HG03175 (cell line): Measurements from ENCODE around the gene KIRREL3.
"Not testable (repeated sequence)": the region's sequence is repeated elsewhere in the genome, so short reads cannot be mapped to it uniquely, and the experiment has no call there.

ENCODE experiments used
- ATAC-seq: cut with Tn5 transposase; IDR thresholded peaks from one replicate; pipeline ENCODE4 v1.9.1; 2021; ENCODE audit warnings: mild to moderate bottlenecking, moderate library complexity; ENCODE audit not compliant: unreplicated experiment

The KIRREL3 gene

DNA sequence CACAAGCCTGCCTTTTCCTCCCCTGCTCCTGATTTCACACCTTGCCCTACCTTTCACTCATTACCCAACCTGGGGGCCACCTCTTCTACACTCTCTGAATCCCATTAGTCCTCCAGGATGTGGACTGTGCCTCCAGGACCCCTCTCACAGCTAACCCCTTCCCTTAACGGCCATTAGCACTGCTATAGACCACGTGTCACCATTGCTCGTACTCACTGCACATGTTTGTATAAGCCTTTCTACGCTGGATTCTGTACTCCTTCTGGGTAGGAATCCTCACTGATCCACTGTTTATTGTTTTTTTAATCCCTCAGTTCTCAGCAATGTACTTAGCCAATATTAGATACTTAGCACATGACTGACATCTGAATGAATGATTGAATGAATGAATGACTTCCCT lies 40.9 kb downstream of the KIRREL3 start:
- no peak for ATAC-seq

DNA sequence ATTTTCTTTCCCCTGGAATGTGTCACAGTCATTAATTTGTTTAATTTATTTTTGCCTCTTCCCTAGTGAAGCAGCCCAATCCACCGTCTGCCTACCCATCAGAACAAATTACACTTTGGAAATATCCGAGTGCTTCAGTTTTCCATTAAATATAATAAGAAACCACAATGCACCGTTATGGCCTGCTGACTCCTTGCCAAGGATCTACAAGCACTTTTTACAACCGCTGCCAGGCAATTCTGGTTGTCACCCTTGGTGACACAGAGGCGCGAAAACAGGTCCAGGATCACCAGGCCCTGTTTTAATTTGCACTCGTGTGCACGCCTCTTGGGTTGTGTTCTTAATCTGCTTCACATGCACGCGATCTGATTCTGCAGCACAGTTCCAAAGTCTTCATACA lies 43.9 kb downstream of the KIRREL3 start:
- no peak for ATAC-seq

DNA sequence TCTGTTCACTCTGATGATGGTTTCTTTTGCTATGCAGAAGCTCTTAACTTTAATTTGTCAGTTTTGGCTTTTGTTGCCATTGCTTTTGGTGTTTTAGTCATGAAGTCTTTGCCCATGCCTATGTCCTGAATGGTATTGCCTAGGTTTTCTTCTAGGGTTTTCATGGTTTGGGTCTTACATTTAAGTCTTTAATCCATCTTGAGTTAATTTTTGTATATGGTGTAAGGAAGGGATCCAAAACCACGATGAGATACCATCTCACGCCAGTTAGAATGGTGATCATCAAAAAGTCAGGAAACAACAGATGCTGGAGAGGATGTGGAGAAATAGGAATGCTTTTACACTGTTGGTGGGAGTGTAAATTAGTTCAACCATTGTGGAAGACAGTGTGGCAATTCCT lies 48.0 kb downstream of the KIRREL3 start:
- ATAC-seq, result not testable (repeated sequence)

DNA sequence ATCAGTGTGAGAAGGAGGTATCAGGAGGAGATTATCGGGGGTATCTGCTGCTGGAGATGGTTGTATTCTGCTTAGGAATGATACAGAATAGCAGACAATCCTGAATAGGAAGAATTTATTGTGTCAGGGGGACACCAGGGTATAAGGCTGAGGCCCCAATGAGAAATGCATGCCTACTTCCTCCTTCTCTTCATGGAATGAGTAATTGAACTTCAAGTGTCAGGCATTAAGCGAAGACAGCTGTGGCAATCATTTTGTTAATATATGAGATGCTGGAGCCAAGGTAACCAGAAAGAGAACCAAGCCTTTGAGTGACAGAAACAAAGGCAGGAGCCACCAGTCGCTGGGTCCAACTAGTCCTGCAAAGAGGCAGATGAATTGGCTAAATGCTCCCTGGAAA lies 49.1 kb downstream of the KIRREL3 start:
- ATAC-seq, result no peak

DNA sequence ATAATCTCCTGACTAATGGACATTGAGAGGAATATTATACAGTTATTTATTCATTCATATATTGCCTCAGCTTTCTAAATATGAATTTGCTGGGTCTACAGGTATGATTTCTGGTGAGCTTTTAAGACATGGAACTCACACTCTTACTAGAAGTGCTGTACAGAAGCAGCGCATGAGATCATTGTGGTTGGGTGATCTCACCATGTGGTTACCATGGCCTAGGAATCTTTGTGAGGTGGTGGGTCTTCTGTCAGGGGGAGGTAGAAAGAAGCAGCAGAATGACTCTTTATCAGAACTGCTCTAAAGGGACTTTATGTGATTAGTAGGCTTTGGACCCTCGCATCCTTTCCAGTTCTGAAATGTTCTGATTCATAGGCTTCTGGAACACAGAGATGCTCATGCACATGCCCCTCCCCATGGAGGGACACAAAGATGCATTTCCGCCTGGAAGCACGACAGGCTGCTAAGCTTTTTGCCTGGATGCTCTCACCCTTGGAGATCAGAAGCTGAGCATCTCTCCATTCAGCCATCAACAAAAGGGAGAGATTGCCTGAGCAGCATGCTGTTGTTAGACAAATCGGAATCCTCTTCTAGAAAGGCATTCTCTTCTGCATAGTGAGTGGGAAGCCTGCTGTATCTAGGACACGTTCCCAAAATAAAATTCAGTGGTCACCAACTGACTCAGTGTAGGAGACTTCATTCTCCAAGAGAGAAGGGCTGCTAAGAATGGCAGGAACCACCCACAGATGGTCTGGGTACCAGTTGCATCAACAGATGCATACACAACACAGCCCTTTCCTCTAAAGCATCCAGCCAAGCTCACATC lies 51.3 kb downstream of the KIRREL3 start:
- no peak for ATAC-seq

DNA sequence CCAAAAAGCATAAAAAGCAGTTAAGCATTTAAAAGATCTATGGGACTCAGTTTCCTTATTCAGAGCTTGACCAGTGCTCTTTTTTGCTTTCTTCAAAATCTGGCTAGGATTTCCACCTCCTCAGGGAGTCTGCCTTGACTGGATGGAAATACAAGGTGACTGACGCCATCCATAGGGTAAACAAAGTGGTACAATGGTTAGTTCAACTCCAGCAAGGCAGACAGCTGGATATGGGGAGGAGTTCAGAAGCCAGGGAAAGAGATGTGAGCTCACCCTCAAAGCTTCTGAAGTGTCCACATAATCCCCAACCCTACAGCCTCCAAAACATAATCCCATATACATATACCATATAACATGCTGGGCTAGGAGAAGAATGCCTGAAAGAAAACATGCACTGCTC lies 52.0 kb downstream of the KIRREL3 start:
- no peak for ATAC-seq

DNA sequence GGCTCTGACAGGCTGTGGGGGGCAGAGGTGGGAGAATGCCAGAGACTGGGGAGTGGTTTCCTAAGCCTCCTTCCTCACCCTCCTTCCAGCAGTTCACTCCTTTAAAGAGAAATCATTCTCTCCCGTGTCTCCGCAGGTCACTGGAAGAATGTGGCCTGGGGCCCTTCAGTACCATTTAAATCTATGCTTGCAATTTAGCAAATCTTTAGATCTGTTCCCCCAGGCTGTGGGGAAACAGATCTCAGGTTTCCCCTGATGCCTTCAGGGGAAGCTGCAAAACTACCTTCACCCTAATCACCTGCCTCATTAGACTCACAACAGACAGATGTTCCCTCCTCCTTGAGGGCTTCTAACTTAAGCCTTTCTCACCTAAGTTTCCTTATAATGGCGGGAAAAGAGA lies 55.3 kb downstream of the KIRREL3 start:
- no peak for ATAC-seq

DNA sequence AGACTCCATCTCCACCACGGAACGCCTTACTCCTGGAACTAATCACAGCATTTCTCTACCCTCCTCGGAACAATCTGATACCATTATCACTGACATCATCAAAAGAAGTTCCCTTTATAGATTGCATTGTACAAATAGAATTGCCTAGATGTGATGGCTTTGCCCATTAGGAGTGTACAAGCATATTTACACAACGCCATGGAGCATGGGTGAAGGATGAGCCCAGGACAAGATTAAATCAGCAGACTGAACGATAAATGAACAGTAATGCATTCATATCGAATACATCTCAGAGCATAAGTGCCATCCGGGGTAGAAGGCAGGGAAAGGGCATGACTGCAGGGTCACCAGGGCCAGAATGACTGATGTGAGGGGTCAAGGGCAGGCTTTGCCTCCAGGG lies 57.3 kb downstream of the KIRREL3 start:
- ATAC-seq, result no peak

DNA sequence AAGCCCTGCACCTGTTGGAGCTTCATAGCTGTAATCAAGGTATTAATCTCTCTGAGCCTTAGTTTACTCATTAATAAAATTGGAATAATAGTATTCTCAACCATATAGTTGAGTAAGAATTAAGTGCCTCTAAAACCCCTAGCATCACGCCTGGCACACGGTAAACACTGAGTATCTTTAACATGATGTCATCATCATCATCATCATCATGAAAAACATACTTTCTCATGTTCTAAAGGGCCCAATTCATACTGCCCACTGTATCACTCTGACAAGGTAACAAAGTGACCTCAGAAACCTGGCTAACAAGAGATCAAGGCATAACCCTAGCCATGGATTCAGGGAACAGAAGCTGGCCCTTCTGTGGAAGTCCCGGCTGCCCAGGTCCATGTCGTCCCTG lies 58.4 kb downstream of the KIRREL3 start:
- ATAC-seq, result no peak

DNA sequence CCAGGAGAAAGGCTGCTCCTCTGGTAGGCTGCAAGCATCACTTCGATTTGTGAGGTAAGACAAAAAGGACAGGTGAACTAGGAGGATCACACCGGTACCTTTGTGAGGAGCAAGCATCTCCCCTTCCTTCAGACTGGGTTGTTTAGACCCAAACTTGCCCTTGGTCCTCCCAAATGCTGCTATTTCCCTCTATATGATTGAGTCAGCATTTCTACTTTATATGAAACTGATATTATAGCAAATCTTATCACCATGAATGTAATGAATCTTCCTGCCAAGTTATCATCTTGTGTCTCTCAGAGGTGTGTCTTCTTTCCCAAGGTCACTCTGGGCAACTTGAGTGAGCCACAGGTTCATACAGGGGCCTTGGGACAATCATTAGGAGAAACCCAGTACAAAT lies 61.0 kb downstream of the KIRREL3 start:
- ATAC-seq, result no peak

DNA sequence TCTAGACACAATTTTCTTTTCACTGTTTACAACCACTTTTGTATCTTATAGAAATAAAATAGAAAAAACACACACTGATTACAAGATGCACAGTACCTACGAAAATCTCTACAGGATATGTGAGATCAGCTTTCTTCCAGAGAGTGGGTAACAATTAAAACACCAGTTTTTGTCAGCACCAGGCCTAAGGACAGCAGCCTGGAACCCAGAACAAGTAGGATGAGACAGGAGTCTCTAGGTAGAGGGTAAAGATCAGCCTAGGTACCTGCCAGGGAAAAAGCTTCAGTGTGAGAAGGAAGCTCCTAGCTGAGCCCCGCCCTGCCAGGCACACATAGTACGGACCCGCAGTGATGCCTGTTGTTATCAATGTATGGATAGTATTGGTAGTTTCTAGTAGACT lies 61.9 kb downstream of the KIRREL3 start:
- no peak for ATAC-seq

DNA sequence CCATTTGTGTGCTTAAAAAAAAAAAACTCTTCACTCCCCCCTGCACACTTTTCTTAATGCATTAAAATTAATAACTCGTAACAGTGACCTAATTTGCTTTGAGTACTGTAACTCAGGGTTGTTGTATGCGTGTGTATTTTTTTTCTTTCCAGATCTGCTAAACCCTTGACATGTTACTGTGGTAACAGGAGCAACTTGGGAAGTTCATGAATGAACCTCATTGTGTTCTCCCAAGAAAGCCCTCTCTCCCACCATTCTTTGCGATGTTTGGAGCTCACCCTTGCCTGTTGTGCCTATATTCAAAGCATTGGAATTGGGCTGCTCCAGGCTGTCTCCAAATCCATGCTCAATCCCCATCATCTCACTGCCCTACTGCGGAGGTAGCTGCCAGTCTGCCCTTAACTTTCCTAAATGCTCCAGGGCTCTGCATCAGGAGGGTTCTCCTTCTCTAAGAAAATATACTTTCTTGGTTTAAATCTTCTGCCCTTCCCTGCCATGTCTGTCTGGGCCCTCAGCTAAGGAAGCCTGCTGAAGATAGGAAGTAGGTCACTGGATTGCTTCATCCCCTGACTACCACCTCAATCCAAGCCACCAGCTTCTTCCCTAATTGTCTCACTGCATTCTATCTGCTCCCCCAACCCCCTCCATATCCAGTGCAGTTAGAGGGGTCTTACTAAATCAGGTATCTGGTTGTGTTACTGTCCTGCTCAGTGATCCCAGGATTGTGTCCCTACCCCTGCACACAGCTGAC lies 70.3 kb downstream of the KIRREL3 start:
- ATAC-seq, result no peak

DNA sequence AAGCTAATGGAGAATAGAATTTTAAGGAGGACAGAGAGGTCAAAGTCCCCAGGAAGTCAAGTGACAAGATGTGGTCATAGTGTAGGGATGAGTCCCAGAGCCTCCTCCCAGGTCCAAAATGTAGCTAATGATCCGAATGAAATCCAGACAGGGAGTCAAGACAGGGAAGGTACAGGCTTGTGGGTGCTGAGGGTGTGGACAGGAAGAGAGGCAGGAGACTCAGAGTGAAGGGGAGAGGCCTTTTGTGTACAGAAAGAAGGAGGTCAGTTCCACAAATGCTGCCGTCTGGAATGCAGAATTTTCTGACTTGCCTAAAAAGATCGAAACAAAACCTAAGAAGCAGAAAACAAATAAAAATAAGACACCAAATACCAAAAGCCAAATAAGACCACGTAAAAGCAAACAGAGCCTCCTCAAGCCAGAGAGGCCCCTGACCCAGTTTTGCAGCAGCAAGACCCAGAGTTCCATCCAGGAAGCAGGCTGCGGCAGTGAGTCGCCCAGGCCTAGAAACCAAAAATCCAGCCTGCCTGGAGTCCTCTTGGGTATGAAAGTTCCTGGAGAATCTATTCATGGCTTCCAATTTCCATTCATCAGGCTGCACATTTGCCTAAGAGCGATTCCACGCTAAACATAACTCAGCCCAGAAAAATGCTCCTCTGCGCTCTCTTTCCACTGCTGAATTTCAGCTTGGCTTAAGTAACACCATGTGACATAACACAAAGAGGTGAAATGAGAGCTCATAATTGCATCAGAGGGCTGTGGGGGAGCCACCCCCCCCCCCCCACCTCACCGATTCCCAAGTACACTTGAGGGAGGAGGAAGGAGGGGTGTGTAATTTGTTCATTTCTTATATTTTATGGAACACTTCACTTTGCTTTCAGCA lies 71.2 kb downstream of the KIRREL3 start:
- no peak for ATAC-seq

DNA sequence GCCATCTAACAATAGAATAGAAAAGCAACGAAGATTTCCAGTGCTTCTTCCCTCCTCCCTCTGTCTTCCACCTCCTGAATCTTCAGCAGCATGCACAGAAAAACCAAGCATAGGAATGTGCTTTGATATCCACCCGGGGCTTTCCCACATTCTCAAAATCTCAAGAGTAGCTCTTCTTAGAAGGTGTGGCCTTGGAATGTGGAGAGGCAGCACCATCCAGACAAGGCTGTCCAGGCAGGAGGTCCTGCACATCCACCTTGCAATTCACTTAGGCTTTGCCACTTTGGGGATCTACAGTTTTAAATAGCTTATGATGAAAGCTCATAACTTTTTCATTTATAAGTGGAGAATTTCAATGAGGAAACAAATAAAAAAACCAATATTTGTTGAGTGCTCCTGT lies 72.9 kb downstream of the KIRREL3 start:
- no peak for ATAC-seq

DNA sequence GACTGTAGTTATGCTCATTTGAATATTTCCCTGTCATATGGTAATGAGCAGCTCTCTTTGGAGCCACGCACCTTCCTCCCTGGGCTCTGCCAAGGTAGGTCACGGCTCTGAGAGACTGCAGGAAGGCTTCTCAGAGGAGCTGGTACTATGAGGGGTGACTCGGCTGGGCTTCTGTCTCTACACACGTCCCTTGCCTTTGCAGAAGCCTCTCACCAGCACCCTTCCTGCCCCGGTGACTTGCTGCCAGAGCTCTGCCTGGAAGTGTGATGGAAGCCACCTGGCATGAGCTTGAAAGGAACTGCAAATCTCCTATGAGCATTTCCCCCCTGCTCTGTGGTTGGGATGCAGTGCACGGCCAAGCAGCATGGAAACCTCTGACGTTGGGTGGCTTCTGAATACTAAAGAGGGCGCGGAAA lies 74.2 kb downstream of the KIRREL3 start:
- no peak for ATAC-seq

DNA sequence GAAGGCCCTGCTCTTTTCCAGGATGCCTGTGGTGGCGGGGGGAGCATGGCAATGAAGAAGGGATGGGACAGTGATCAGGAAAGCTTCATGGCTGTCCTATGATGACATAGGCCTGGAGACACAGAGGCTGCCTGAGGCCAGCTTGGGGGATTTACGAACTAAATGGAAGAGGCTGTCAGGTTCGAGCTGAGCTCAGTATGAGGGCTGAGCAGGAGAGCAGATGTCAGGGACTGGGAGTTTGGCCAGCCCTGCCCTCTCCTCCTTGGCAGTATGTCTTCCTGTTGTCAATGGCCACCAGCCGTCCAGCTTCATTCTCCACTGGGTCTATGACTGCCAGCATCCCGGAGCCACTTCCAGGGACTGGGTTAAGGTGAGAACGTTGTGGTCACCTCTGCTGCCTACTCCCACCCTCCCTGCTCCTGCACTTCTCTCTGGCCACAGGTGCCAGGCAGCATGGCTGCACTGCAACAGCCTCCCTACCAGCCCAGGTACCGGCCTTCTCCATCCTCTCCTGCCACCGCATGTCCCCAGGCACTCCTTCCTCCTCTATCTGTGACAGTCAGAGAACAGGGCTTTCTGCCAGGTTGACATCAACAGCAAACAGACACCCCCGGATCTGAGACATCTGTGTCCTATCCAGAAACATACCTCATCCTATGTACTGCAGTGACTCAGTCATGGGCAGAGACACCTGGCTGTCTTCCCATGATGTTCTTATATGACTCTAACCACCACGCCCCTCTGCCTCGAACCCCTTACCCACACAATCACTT lies 75.1 kb downstream of the KIRREL3 start:
- no peak for ATAC-seq

DNA sequence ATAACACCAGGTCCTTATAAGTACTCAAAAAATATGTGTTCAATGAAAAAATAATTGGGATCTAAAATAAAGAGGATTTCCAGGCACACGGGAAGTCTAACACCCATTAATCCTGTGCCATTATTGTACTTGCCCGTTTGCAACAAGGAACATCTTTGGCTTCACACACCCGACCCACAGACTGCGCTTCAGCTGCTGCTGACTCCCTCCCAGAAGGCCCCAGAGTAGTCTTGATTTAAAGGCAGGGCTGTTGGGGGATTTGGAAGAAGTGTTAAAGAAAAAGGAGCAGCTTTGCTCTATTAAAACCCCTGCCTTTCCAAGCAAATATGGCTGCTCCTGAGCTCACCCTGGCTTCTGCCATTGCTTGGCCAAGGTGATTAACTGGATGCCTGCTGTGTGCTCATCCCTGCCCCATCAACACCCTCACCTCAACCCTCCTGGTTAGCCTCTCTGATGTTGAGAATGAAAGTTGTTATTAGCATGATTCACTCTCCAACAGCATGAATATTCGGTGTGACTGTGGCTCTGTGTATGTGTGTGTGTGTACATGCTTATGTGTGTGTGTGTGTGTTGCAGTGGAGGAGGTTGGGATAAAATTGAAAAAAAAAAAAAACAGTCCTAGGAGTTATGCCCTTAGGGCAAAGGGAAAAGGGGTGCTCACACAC lies 76.1 kb downstream of the KIRREL3 start:
- no peak for ATAC-seq

DNA sequence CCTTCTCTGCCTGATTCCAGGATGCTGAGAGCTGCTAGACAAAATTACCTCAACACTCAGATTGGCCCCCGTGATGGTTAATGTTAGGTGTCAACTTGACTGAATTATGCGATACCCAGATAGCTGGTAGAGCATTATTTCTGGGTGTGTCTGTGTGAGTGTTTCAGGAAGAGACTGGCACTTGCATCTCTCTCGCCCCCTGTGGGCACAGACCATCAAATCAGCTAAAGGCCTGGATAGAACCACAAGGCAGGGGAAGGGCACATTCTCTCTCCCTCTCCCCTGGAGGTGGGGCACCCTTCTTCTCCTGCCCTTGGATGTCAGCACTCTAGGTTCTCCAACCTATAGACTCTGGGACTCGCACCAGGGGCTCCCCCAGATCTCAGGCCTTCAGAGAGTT lies 79.7 kb downstream of the KIRREL3 start:
- ATAC-seq, result no peak

DNA sequence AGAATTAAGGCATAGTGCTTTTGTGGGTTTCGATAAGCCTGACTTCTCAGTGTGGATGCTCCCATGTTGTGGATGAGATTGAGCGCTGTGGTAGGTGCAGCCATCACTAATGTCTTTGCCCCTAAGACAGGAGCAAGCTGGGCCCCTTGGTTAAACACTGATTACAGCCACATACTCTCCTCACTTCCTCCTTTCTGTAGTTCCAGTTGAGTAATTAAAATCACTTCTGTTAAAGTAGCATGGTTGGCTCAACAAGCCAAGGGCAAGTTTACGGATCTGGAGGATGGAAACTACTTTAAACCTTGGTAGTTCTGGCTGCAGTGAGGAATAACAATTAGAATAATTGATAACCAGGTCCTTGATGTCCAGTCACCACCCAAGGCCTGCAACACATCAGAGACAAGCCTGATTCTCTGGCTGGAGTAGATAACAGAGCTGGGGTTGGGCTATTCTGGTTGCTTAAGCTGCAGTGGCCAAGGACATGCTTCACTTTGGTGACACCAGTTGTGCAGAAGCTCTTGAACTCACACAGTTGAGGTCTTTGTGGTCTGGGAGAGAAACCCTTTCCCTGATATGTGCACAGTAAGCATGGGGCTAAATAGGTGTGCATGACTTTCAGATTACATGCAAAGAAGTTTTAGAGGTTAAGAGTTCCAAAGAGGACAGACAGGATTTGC lies 81.3 kb downstream of the KIRREL3 start:
- peak; percentile 54 for ATAC-seq

DNA sequence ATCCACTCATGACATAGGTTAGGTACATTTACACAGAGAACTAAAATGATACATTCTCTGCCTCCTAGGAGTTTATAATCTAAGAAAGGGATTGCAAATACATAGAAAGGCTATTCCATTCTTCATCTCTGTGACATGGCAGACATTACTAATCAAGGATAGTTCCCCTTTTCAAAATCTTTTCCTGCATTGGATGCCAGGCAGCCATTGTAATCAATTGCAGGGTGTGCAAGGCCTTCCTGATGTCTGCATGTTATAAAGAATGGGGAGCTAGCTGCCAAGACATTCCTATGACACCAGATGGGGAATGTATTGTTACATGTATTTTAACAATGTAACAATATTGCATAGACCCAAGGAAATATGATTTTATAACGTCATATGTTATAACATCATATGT lies 82.0 kb downstream of the KIRREL3 start:
- no peak for ATAC-seq
